ENCODE measurements around the gene NTM.

Gene NTM

GRCh38 chr11:131824771-131825170 lies 454.4 kb downstream of the NTM start:
- H3K9me2 ChIP-seq (ENCODE audit: low read depth, low read length): no peaks in the 10 kb centered on the region
- H3K27me3 ChIP-seq (ENCODE audit: insufficient read depth, low read length): no peaks in the 10 kb centered on the region
- H3K4me3 ChIP-seq (ENCODE audit: low read depth, low read length, poor library complexity, severe bottlenecking): no peak overlapping the region
- TF ChIP-seq CTCF (IDR thresholded peaks at IDR 0.05; ENCODE audit: low read length) (no peak), EZH2 (IDR thresholded peaks at IDR 0.05; ENCODE audit: borderline replicate concordance, low read length) (no peak)
- no peaks in the 10 kb centered on the region for H3K36me3 ChIP-seq (ENCODE audit: insufficient read depth, low read length)
- no peaks in the 10 kb centered on the region for H3K4me1 ChIP-seq (ENCODE audit: insufficient read depth, low read length, severe bottlenecking)
- no peaks in the 10 kb centered on the region for H3K79me2 ChIP-seq (ENCODE audit: insufficient read depth, low read length)
- no peak overlapping the region for H2AFZ ChIP-seq (ENCODE audit: low read length)
- no peak overlapping the region for H3K9ac ChIP-seq (ENCODE audit: low read length)
- H4K20me1 ChIP-seq (ENCODE audit: insufficient read depth, low read length): no peaks in the 10 kb centered on the region
- no peak overlapping the region for H3K27ac ChIP-seq (ENCODE audit: low read depth, low read length, poor library complexity, severe bottlenecking)
- H3K9me3 ChIP-seq (ENCODE audit: low read length): no peaks in the 10 kb centered on the region
- H3F3A ChIP-seq (ENCODE audit: insufficient read depth, low read length): no peaks in the 10 kb centered on the region
- no peak overlapping the region for H3K4me2 ChIP-seq (ENCODE audit: low read length)

GRCh38 chr11:131827430-131827829 lies 457.0 kb downstream of the NTM start:
- Histone ChIP-seq H2AFZ (ENCODE audit: low read length) (no peak overlapping the region), H3K4me3 (ENCODE audit: low read depth, low read length, poor library complexity, severe bottlenecking) (no peak overlapping the region), H3K36me3 (ENCODE audit: insufficient read depth, low read length) (no peaks in the 10 kb centered on the region), H3F3A (ENCODE audit: insufficient read depth, low read length) (no peaks in the 10 kb centered on the region), H3K79me2 (ENCODE audit: insufficient read depth, low read length) (no peaks in the 10 kb centered on the region), H3K9me2 (ENCODE audit: low read depth, low read length) (no peaks in the 10 kb centered on the region), H3K4me2 (ENCODE audit: low read length) (no peak overlapping the region), H4K20me1 (ENCODE audit: insufficient read depth, low read length) (no peaks in the 10 kb centered on the region), H3K4me1 (ENCODE audit: insufficient read depth, low read length, severe bottlenecking) (no peaks in the 10 kb centered on the region), H3K27me3 (ENCODE audit: insufficient read depth, low read length) (no peaks in the 10 kb centered on the region), H3K27ac (ENCODE audit: low read depth, low read length, poor library complexity, severe bottlenecking) (no peak overlapping the region), H3K9ac (ENCODE audit: low read length) (no peak overlapping the region), H3K9me3 (ENCODE audit: low read length) (no peaks in the 10 kb centered on the region)
- TF ChIP-seq CTCF (IDR thresholded peaks at IDR 0.05; ENCODE audit: low read length) (no peak), EZH2 (IDR thresholded peaks at IDR 0.05; ENCODE audit: borderline replicate concordance, low read length) (no peak)

- no peaks in the 10 kb centered on the region for H3K4me1 ChIP-seq (ENCODE audit: insufficient read depth, low read length, severe bottlenecking)
- H3K9me3 ChIP-seq (ENCODE audit: low read length): no peaks in the 10 kb centered on the region
- no peak overlapping the region for H2AFZ ChIP-seq (ENCODE audit: low read length)
- H3K9ac ChIP-seq (ENCODE audit: low read length): no peak overlapping the region
- H3K27me3 ChIP-seq (ENCODE audit: insufficient read depth, low read length): no peaks in the 10 kb centered on the region
- H3F3A ChIP-seq (ENCODE audit: insufficient read depth, low read length): no peaks in the 10 kb centered on the region
- no peak overlapping the region for H3K27ac ChIP-seq (ENCODE audit: low read depth, low read length, poor library complexity, severe bottlenecking)
- no peak overlapping the region for H3K4me3 ChIP-seq (ENCODE audit: low read depth, low read length, poor library complexity, severe bottlenecking)
- no peaks in the 10 kb centered on the region for H3K79me2 ChIP-seq (ENCODE audit: insufficient read depth, low read length)
- no peak overlapping the region for H3K4me2 ChIP-seq (ENCODE audit: low read length)
- H3K36me3 ChIP-seq (ENCODE audit: insufficient read depth, low read length): no peaks in the 10 kb centered on the region
- TF ChIP-seq CTCF (IDR thresholded peaks at IDR 0.05; ENCODE audit: low read length) (no peak), EZH2 (IDR thresholded peaks at IDR 0.05; ENCODE audit: borderline replicate concordance, low read length) (no peak)
- no peaks in the 10 kb centered on the region for H3K9me2 ChIP-seq (ENCODE audit: low read depth, low read length)
- H4K20me1 ChIP-seq (ENCODE audit: insufficient read depth, low read length): no peaks in the 10 kb centered on the region
These were observed 459.3 kb downstream of the NTM start for GRCh38 chr11:131829725-131830124.

All from OCI-LY1 (cell line).